NB4 (cell line): ENCODE data around the gene CSNK2A1.

ENCODE experiments used
- DNase-seq: peaks from one replicate; pipeline ENCODE4 v3.0.0; 2010; ENCODE audit warnings: low read depth
- H3K4me3 ChIP-seq: one replicate; pipeline ENCODE4 v1.5.1; 2011; ENCODE audit warnings: mild to moderate bottlenecking, low read depth, low read length, moderate library complexity
- CTCF ChIP-seq: IDR thresholded peaks from one replicate; pipeline ENCODE4 v1.5.1; 2012; ENCODE audit warnings: low read depth, low read length
- MAX ChIP-seq: IDR thresholded peaks from 2 replicates; pipeline ENCODE4 v1.6.1; 2011; ENCODE audit warnings: low read depth, low read length
- MYC ChIP-seq: IDR thresholded peaks from 2 replicates; pipeline ENCODE4 v1.6.1; 2011; ENCODE audit warnings: low read depth, low read length
- POLR2A ChIP-seq: IDR thresholded peaks from 2 replicates; pipeline ENCODE4 v1.6.1; 2011; ENCODE audit warnings: mild to moderate bottlenecking; ENCODE audit not compliant: insufficient read length; ENCODE audit errors: extremely low read depth

CSNK2A1 gene

GRCh38 chr20:533526-533925 lies 10.1 kb downstream of the CSNK2A1 start:
- no peak for TF ChIP-seq CTCF
- no peak for TF ChIP-seq MYC
- TF ChIP-seq MAX, result no peak
- no peak for TF ChIP-seq POLR2A
- no peak for DNase-seq
- no peak overlapping the region for H3K4me3 ChIP-seq

- TF ChIP-seq CTCF (no peak), MAX (no peak), MYC (no peak), POLR2A (no peak)
- no peak for DNase-seq
- no peak overlapping the region for H3K4me3 ChIP-seq
These were observed 11.1 kb downstream of the CSNK2A1 start for GRCh38 chr20:532530-532929.

- DNase-seq, result no peak
- TF ChIP-seq MYC (no peak), CTCF (no peak), POLR2A (no peak), MAX (no peak)
- no peak overlapping the region for H3K4me3 ChIP-seq
These were observed 12.0 kb downstream of the CSNK2A1 start for GRCh38 chr20:531608-532007.

- no peak overlapping the region for H3K4me3 ChIP-seq
- DNase-seq, result no peak
- TF ChIP-seq POLR2A, result no peak
- TF ChIP-seq MAX, result no peak
- TF ChIP-seq CTCF, result no peak
- no peak for TF ChIP-seq MYC
These were observed 13.3 kb downstream of the CSNK2A1 start for GRCh38 chr20:530321-530720.

- TF ChIP-seq CTCF, result no peak
- no peak for TF ChIP-seq MYC
- TF ChIP-seq POLR2A, result no peak
These were observed 14.5 kb downstream of the CSNK2A1 start for GRCh38 chr20:528923-529604.

GRCh38 chr20:527571-527886 lies 16.1 kb downstream of the CSNK2A1 start:
- TF ChIP-seq MYC (no peak), POLR2A (no peak), CTCF (no peak), MAX (no peak)
- no peak overlapping the region for H3K4me3 ChIP-seq

More at GRCh38 chr20:528923-529604, 14.5 kb downstream of the CSNK2A1 start:
- peak; percentile 65 for DNase-seq
- H3K4me3 ChIP-seq, result no peak overlapping the region

More at GRCh38 chr20:527571-527886, 16.1 kb downstream of the CSNK2A1 start:
- DNase-seq, result no peak
